22Rv1 (cell line): Measurements from ENCODE around the gene IER3.
"Not testable (repeated sequence)": the region's sequence is repeated elsewhere in the genome, so short reads cannot be mapped to it uniquely, and the experiment has no call there.

ENCODE experiments used
- H3K27ac ChIP-seq: fragments of 450-650 bp; 2 replicates; pipeline ENCODE4 v1.5.1; 2017
- ZFX ChIP-seq: fragments of 450-650 bp; IDR thresholded peaks from 2 replicates; pipeline ENCODE4 v1.6.1; 2017; ENCODE audit warnings: antibody characterized with exemption, borderline replicate concordance
- TF ChIP-seq, protein P1 (sequence below): fragments of 450-650 bp; IDR thresholded peaks from 2 replicates; pipeline ENCODE4 v1.5.1; 2017; ENCODE audit warnings: mild to moderate bottlenecking

The IER3 gene

DNA sequence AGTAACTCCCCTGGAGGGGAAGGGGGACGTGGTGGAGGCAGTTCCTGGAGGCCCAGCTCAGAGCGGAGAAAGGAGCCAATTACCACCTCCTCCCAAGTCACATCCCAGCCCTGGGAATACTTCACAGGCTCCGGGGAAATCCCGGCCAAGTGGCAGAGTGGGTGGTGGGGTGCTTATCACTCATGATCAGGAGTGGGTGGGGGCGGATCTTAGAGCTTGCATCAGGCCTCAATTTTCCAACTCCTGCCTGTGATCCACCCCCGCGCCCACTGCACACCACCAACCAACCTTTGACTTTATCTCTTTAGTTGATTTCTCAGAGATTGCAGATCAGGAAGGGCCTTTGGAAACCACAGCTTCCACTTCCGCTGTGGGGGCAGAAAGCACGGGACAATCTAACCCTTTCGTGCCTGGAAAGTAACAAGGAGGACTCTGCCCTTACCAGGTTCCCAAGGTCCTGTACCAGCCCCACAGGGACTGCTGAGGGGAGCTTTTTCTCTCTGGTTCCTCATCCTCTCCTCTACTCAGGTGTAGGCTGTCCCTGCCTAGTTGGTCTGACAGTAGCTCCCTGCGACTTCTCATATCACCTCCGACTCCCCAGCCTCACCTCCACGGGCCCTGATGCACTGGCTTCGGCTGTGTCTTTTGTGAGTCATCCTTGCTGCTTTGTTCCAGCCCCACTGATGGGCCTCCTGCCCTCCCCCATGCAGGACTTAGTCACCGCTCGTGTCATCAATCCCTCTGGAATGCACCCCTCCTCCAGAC, 24.9 kb upstream of the IER3 start:
- no peak overlapping the region for H3K27ac ChIP-seq
- TF ChIP-seq, protein P1, sequence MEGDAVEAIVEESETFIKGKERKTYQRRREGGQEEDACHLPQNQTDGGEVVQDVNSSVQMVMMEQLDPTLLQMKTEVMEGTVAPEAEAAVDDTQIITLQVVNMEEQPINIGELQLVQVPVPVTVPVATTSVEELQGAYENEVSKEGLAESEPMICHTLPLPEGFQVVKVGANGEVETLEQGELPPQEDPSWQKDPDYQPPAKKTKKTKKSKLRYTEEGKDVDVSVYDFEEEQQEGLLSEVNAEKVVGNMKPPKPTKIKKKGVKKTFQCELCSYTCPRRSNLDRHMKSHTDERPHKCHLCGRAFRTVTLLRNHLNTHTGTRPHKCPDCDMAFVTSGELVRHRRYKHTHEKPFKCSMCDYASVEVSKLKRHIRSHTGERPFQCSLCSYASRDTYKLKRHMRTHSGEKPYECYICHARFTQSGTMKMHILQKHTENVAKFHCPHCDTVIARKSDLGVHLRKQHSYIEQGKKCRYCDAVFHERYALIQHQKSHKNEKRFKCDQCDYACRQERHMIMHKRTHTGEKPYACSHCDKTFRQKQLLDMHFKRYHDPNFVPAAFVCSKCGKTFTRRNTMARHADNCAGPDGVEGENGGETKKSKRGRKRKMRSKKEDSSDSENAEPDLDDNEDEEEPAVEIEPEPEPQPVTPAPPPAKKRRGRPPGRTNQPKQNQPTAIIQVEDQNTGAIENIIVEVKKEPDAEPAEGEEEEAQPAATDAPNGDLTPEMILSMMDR: no peak
- TF ChIP-seq ZFX: no peak

DNA sequence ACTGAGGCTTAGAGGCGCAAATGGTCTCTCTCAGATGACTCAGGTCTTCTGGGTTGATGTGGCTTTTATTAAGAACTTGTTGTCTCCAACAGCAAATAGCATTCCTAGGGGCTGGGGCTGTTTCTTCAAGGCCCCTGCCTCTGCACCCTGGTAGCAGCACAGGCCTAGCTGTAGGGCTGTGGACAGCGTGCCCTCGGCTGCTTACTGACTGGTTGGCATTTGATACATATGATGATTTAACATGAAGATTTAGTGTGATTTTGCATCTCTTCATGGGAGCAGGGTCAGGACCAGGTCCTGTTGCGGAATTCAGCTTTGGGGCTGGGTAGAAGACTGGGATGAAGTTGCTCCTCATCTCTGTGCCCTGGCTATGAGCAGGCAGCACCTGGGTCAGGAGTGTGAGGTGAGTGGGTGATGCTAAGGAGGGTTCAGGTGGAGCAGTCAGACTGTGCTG, 24.3 kb upstream of the IER3 start:
- TF ChIP-seq, protein P1: no peak
- TF ChIP-seq ZFX: no peak
- H3K27ac ChIP-seq: no peak overlapping the region

DNA sequence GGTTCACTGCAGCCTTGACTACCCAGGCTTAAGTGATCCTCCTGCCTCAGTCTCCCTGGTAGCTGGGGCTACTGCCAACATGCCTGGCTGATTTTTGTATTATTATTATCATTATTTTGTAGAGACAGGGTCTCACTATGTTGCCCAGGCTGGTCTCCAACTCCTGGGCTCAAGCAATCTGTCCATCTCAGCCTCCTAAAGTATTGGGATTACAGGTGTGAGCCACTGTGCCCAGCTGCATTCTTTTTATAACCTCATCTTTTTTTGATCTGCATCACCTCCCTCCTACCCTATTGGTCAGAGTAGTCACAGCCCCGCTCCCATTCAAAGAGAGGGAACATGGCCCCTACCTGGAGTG, 23.6 kb upstream of the IER3 start:
- no peak overlapping the region for H3K27ac ChIP-seq

DNA sequence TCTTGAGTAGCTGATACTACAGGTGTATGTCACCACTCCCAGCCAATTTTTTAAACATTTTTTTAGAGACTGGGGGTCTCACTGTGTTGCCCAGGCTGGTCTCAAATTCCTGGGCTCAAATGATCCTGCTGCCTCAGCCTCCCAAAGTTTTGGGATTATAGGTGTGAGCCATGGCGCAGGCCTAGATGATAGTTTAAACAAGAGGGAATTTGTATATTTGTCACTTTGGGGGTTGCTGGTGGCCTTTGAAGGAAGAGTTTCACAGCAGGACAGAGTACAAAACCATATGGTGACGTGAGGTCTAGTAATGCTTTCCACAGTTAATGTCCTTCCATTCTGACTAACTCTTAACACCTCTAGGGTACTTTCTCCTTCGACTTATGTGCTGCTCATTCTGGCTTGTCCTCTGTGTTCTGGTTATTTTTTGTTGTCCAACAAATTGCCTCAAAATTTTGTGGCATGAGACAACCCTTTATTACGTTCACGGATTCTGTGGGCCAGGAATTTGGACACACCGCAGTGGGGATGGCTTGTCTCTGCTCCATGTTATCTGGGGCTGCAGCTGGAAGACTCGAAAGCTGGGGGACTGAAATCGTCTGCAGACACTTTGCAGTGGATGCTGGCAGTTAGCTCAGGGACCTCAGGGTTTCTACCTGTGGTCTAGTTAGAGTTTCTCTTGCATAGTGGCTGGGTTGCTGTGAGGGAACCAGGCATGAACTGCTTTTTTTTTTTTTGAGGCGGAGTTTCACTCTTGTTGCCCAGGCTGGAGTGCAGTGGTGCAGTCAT, 23.0 kb upstream of the IER3 start:
- no peak overlapping the region for H3K27ac ChIP-seq
- TF ChIP-seq, protein P1: no peak
- TF ChIP-seq ZFX: no peak

More for the DNA sequence above, 23.6 kb upstream of the IER3 start:
- TF ChIP-seq, protein P1: no peak
- no peak for TF ChIP-seq ZFX

DNA sequence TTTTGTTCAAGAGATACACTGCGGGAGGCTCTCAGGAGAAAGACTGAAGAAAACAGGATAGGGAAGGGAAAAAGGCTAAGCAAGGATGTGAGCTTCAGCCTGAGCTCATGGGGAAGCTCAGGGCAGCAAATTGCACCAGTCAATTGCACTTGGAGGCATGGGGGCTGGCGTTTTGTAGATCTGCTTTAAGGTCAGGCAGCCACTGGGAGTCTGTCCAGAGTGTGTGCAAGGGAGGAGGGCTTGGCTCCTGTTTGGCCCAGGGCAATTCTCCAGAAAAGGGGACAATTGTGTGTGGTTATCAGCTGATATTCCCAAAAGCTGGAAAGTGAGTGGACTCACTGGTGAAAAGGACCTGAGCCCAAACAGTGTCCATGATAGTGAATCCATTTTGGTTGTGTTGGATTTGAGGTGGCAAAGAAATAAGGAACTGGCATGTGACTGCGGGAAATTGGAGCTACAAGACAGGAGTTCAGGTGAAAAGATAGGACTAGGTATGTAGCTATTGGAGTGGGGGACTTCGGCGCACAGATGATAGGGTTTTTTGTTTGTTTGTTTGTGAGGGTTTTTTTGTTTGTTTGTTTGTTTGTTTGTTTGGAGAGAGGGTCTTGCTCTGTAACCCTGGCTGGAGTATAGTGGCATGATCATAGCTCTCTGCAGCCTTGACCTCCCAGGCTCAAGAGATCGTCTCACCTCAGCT, 22.3 kb upstream of the IER3 start:
- no peak overlapping the region for H3K27ac ChIP-seq
- TF ChIP-seq ZFX: no peak
- TF ChIP-seq, protein P1: no peak

DNA sequence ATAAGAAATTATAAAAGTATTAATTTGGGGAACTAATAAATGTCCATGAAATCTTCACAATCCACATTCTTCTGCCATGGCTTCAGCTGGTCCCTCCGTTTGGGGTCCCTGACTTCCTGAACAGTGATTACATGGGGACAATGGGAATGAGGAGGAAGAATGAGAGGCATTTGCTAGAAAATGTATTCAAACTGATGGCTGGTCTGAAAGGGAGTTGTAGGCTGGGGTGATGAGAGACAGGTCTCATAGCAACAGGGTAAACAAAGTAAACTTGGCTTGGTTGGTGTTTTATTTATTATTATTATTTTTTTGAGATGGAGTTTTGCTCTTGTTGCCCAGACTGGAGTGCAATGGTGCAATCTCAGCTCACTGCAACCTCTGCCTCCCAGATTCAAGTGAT, 21.1 kb upstream of the IER3 start:
- H3K27ac ChIP-seq: not testable (repeated sequence)

DNA sequence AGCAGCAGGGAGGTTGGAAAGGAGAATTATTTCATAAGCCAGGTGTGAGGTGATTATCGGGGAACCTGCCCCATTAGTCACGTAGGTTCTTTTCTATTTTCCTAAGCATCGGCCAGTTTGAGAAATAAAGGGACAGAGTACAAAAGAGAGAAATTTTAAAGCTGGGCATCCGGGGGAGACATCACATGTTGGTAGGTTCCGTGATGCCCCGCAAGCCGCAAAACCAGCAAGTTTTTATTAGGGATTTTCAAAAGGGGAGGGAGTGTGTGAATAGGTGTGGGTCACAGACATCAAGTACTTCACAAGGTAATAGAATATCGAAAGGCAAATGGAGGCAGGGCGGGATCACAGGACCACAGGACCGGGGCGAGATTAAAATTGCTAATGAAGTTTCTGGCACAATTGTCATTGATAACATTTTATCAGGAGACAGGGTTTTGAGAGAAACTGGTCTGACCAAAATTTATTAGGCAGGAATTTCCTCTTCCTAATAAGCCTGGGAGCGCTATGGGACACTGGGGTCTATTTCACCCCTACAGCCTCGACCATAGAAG, 20.2 kb upstream of the IER3 start:
- not testable (repeated sequence) for H3K27ac ChIP-seq
